NCI-H146 (cell line): ENCODE results near the gene LRRC26.

Experiments
- DNase-seq: peaks from one replicate; lab custom pipeline; 2025; lab: John Stamatoyannopoulos, UW

LRRC26 gene

GRCh38 chr9:137169896-137170358 lies at the start of gene LRRC26:
Gene LRRC26 (minus strand): TSS chr9:137170051. CDS start chr9:137169943, 108 bp downstream.
- DNase-seq: no peak

- DNase-seq: peak; percentile 33
Measured at GRCh38 chr9:137218754-137219271, 49.0 kb upstream of the LRRC26 start.

DNA sequence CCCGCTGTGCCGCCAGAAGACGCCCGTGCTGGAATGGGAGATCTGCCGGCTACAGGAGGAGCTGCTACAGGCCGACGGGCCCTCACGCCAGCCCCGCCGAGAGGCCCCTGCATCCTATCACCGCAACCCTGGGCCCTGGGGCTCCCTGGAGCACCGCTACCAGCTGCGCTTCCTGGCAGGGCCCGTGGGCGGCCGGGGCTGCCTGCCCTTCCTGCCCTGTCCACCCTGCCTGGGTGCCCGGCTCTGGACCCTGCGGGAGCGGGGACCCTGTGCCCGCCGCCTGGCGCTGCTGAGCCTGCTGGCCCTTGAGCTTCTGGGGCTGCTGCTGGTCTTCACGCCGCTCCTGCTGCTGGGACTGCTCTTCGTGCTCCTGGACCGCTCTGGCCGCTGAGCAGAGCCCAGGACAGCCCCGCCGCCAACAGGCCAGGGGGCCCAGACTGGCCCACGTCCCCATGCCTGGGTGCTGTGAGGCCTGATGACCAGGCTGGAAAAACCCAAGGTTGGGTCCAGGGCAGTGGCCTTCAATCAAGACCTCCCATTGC lies 48.4 kb upstream of the LRRC26 start:
- no peak for DNase-seq

GRCh38 chr9:137217276-137218211 lies 47.7 kb upstream of the LRRC26 start:
- DNase-seq: no peak

DNA sequence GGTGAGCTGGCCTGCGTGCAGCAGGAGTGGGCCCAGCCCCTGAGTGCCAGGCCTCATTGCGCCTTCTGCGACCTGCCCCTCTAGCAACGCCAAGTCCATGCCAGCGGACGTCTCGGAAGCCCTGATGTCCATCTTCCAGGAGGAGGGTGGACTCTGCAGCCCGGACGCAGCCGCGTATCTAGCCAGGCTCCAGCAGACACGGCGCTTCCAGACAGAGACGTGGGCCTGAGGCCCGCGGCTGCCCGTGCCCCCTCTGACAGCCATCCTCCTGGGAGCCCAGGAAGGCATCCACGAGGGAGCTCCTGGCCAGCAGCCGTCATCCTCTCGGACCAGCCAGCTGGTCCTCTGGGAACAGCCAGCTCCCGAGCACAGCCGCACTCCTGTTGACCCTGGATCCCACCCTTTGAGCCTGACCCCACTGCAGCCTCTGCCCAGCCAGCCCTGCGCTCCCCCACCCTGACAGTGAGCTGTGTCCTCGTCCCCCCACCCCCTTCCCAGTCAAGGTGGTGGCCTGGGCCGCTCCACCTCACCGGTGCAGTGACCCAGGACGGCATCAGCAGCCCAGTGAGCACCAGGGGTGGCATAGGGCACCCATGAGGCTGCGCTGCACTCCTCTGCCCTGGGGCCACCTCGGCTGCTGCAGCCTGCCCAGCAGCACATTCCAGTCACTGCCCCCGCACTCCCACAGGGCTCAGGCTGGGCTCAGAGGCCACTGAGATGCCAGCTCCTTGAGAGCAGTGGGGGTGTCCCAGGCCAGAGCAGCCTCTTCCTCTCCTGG lies 46.5 kb upstream of the LRRC26 start:
- DNase-seq: no peak

GRCh38 chr9:137215196-137215986 lies 45.5 kb upstream of the LRRC26 start:
- no peak for DNase-seq

- no peak for DNase-seq
Measured at GRCh38 chr9:137214620-137215019, 44.8 kb upstream of the LRRC26 start.

DNA sequence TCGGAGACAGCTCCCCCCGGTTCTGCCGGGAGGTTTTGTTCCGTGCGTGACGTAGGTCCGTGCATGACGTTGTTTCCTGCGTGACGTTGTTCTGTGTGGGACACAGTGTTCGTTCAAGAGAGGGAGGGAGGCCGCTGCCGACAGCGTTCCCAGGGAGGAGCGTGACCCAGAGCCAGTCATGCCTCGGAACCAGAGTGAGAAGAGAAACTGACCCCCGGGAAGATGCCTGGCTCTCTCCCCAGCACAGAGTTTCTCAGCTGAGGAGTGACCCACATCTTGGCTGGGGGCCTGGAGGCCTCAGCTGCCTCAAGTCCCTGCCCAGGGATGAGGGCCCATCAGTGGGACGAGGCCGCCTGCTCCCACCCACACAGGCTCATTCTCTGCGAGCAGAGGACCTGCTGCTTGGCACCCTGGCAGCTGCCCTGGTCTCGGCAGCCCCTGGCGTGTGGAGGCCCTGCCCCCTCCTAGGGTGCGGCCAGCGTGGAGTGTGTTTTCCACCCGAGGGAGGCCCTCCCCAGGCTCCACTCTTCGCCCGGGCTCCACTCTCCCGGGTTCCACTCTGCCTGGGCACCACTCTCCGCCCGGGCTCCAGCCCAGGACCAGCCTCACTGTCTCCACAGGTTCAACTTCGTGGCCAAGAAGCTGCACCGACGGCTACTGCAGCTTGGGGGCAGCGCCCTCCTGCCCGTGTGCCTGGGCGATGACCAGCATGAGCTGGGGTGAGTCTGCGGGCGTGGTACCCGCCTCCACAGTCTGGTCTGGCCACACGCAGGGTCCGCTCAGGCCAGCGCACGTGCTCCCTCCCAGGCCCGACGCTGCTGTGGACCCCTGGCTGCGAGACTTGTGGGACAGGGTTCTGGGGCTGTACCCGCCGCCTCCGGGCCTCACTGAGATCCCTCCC lies 43.6 kb upstream of the LRRC26 start:
- no peak for DNase-seq

GRCh38 chr9:137212520-137212919 lies 42.7 kb upstream of the LRRC26 start:
- no peak for DNase-seq

GRCh38 chr9:137211532-137211931 lies 41.7 kb upstream of the LRRC26 start:
- no peak for DNase-seq

DNA sequence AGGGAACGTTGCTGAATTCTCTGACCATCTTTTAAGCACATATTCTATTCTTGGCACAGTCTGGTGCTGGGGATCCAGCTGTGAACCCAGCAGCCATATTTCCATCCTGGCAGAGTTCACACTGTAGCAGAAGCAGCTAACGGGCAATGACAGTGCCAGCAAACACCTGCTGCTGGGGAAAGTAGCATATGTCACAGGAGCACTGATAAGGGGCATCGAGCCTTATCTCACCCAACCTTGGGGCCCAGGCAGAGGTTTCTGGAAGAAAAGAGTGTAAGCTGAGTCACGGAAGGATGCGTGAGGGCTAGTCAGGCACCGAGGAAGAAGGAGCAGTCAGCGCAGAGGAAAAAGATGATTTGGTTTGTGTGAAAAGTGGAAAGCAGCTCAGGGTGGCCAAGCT lies 36.8 kb upstream of the LRRC26 start:
- no peak for DNase-seq

- peak; percentile 70 for DNase-seq
Measured at GRCh38 chr9:137205126-137206069, 35.5 kb upstream of the LRRC26 start, which contains the start of the genes NDOR1 and TMEM203. Gene NDOR1 (plus strand): TSS chr9:137205700. CDS start chr9:137205778, 78 bp downstream. Gene TMEM203 (minus strand): TSS chr9:137205648. CDS start chr9:137205414, 234 bp downstream.

DNA sequence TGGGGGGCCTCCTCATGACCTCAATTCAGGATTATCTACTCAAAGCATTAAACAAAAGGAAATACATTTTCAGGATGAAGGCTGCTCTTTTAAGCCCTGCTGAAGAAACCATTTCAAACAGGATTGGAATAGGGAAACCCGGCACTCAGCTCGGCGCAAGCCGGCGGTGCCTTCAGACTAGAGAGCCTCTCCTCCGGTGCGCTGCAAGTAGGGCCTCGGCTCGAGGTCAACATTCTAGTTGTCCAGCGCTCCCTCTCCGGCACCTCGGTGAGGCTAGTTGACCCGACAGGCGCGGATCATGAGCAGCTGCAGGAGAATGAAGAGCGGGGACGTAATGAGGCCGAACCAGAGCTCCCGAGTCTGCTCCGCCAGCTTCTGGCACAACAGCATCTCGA lies 34.9 kb upstream of the LRRC26 start:
- DNase-seq: no peak

- DNase-seq: no peak
Measured at GRCh38 chr9:137202966-137203365, 33.1 kb upstream of the LRRC26 start.

GRCh38 chr9:137201205-137201868 lies 31.5 kb upstream of the LRRC26 start:
- no peak for DNase-seq

DNA sequence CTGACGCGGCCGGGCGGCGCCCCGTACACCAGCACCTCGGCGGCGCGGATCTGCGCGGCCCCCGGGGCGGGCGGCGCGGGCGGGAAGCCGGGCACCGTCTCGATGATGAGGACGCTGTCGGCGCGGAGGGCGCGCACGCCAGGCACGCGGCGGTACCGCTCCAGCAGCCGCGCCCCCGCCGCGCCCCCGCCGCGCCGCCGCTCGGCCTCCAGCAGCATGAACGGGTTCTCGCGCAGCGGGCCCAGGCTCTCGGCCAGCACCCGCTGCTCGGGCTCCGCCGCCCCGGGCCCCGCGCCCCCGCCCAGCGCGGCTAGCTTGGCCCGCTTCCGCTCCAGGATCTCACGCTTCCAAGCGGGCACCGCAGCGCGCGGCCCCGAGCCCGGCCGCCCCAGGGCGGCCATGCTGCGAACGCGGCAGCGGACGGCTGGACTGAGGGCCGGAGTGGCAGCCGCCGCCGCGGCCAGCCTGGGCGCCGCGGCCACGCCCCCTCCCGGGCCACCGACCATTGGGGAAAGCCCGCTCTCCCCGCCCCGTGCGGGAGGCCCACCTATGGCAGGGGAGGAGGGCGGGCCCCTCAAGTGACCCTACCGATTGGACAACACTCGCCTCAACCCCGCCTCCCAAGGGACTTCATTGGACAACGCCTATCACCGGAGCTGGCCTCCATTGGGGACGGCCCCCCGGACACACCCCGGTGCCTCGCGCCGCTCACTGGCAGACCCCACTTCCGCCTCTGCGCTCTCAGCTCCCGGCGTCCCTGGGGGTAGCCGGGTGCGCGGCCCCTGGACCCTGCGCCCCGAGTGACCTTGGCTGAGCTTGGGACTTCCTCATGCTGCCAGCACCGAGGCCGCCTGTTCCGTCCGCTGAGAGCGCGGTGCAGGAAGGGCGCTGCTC lies 30.7 kb upstream of the LRRC26 start, which contains the start of gene TPRN:
Gene TPRN, minus strand, starts transcription at position 431 of the 894 bp plus-strand sequence. Its CDS starts 30 bp downstream, at position 401.
- DNase-seq: peak; percentile 99

- no peak for DNase-seq
Measured at GRCh38 chr9:137199411-137200121, 29.7 kb upstream of the LRRC26 start.
